Measurements from ENCODE around the gene TNFSF15.

TNFSF15 gene

GRCh38 chr9:114787214-114787613, 18.6 kb downstream of the TNFSF15 start:
- DNase-seq: no peak

GRCh38 chr9:114785866-114786650, 19.8 kb downstream of the TNFSF15 start:
- DNase-seq: no peak

- DNase-seq: no peak
Measured at GRCh38 chr9:114784721-114785279, 21.0 kb downstream of the TNFSF15 start.

- no peak for DNase-seq
Measured at GRCh38 chr9:114782586-114782985, 23.3 kb downstream of the TNFSF15 start.

- DNase-seq: peak; percentile 72
Measured at GRCh38 chr9:114779352-114779845, 26.4 kb downstream of the TNFSF15 start.

- DNase-seq: no peak
Measured at GRCh38 chr9:114777821-114778609, 27.8 kb downstream of the TNFSF15 start.

GRCh38 chr9:114776683-114777399, 29.0 kb downstream of the TNFSF15 start:
- no peak for DNase-seq

- no peak for DNase-seq
Measured at GRCh38 chr9:114775981-114776380, 29.9 kb downstream of the TNFSF15 start.

- no peak for DNase-seq
Measured at GRCh38 chr9:114775121-114775520, 30.7 kb downstream of the TNFSF15 start.

- no peak for DNase-seq
Measured at GRCh38 chr9:114774524-114774923, 31.3 kb downstream of the TNFSF15 start.

- DNase-seq: no peak
Measured at GRCh38 chr9:114771889-114772288, 34.0 kb downstream of the TNFSF15 start.

GRCh38 chr9:114770991-114771390, 34.8 kb downstream of the TNFSF15 start:
- no peak for DNase-seq

- DNase-seq: no peak
Measured at GRCh38 chr9:114769624-114770023, 36.2 kb downstream of the TNFSF15 start.

- DNase-seq: no peak
Measured at GRCh38 chr9:114763220-114763619, 42.6 kb downstream of the TNFSF15 start.

GRCh38 chr9:114761523-114761922, 44.3 kb downstream of the TNFSF15 start:
- no peak for DNase-seq

GRCh38 chr9:114759512-114760341, 46.1 kb downstream of the TNFSF15 start:
- no peak for DNase-seq

- DNase-seq: no peak
Measured at GRCh38 chr9:114757984-114758383, 47.9 kb downstream of the TNFSF15 start.

- no peak for DNase-seq
Measured at GRCh38 chr9:114757395-114757794, 48.4 kb downstream of the TNFSF15 start.

- DNase-seq: no peak
Measured at GRCh38 chr9:114756920-114757319, 48.9 kb downstream of the TNFSF15 start.

GRCh38 chr9:114754581-114754980, 51.3 kb downstream of the TNFSF15 start:
- no peak for DNase-seq

GRCh38 chr9:114746591-114747346, 59.1 kb downstream of the TNFSF15 start:
- no peak for DNase-seq
